Measurements from ENCODE around the gene DGKQ.
A peak's percentile ranks its signal among the peaks of the same experiment; 100 is the strongest.

Gene DGKQ

DNA sequence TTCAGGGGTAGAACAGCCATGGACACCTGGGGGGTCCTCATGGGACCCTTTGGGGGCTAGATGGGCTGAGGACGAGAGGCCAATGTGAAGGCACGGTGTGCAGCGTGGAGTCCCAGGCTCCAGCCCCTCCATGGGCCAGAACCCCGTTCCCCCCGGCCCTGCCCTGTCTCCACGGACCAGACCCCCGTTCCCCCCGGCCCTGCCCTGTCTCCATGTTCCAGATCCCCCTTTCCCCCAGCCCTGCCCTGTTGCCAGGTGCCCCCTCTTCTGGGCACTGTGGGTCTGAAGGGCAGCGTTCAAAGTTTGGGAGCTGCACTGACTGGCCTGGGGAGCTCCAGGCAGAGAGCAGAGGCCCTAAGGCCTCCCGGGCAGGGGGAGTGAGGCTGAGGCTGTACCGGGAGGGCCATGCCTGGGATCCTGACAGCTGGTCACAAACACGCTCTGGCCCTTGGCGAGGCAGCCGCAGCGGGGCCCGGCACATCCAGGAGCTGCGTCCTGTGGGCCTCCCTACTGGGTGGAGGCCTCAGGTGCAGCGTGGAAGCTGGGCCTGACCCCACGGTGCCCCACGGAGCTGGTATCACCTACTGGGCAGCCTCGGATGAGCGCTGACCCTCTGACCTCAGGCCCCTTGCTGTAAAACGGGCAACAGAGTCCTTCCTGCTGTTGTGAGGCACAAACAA is 8.9 kb downstream of the DGKQ start:
- intact Hi-C loops (cut with DNase I; ENCODE audit: low total_unique reads): no loop called here
- Histone ChIP-seq H3K27ac (no peak overlapping the region), H3K27me3 (peaks cover 0 to 7% of the 10 kb centered on the region in 2 donors), H3K36me3 (peaks cover 4 to 79% (median 51%) of the 10 kb centered on the region in 3 donors), H3K9me3 (no peaks in the 10 kb centered on the region), H3K4me3 (no peak overlapping the region), H3K4me1 (peaks cover 0 to 14% (median 8%) of the 10 kb centered on the region in 4 donors)
- peak in 1 of 2 donors; percentile 62 for DNase-seq
- TF ChIP-seq, protein P1, sequence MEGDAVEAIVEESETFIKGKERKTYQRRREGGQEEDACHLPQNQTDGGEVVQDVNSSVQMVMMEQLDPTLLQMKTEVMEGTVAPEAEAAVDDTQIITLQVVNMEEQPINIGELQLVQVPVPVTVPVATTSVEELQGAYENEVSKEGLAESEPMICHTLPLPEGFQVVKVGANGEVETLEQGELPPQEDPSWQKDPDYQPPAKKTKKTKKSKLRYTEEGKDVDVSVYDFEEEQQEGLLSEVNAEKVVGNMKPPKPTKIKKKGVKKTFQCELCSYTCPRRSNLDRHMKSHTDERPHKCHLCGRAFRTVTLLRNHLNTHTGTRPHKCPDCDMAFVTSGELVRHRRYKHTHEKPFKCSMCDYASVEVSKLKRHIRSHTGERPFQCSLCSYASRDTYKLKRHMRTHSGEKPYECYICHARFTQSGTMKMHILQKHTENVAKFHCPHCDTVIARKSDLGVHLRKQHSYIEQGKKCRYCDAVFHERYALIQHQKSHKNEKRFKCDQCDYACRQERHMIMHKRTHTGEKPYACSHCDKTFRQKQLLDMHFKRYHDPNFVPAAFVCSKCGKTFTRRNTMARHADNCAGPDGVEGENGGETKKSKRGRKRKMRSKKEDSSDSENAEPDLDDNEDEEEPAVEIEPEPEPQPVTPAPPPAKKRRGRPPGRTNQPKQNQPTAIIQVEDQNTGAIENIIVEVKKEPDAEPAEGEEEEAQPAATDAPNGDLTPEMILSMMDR (IDR thresholded peaks at IDR 0.05): no peak

DNA sequence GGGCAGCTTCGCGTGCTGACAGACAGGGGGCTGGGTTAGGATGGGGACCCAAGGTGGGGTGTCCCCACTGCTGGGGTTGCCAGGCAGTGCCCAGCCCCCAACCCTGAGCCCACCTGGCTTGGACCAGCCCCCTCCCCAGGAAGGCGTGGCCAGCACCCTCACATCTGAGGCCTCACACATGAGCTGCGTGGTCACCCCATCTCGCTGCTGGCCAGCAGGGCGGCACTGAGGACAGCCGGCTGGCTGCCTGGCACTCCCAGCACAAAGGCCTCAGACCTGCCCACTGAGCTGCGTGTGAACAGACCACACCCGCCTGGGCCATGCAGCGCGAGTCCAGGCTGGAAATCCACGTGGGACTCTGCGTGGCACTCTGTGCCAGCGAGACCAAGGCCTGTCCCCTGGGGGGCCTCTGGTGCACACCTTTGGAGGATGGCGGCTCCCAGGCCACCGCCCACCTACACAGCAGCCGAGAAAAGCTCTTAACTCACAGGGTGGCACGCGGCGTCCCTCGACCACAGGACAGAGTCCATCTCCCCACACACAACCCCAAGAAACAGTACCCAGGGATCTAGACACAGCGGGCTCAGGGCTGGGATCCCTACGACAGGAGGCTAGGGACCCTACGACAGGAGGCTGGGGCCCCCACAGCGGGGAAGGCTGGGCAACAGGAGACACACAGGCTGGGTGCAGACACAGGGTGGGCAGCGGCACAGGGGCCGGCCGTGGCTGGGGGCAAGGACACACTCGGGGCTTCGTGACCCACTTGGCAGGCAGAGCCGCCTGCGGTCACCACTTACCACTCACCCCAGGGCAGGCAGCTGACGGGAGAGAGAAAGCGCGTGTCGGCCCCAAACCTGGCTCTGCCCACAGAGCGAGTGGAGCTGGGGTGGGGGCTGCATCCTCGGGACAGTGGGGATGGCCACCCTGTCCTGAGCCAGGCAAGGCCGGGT is 9.8 kb downstream of the DGKQ start:
- H3K27me3 ChIP-seq: peaks cover 0 to 7% of the 10 kb centered on the region in 2 donors
- H3K4me3 ChIP-seq: no peak overlapping the region
- no peak overlapping the region for H3K27ac ChIP-seq
- intact Hi-C loops (cut with DNase I; ENCODE audit: low total_unique reads): no loop called here
- H3K4me1 ChIP-seq: peaks cover 0 to 12% (median 7%) of the 10 kb centered on the region in 4 donors
- DNase-seq: peak in 1 of 2 donors; percentile 61
- no peaks in the 10 kb centered on the region for H3K9me3 ChIP-seq
- TF ChIP-seq, protein P1 (IDR thresholded peaks at IDR 0.05): no peak
- peaks cover 4 to 89% (median 54%) of the 10 kb centered on the region in 3 donors for H3K36me3 ChIP-seq

DNA sequence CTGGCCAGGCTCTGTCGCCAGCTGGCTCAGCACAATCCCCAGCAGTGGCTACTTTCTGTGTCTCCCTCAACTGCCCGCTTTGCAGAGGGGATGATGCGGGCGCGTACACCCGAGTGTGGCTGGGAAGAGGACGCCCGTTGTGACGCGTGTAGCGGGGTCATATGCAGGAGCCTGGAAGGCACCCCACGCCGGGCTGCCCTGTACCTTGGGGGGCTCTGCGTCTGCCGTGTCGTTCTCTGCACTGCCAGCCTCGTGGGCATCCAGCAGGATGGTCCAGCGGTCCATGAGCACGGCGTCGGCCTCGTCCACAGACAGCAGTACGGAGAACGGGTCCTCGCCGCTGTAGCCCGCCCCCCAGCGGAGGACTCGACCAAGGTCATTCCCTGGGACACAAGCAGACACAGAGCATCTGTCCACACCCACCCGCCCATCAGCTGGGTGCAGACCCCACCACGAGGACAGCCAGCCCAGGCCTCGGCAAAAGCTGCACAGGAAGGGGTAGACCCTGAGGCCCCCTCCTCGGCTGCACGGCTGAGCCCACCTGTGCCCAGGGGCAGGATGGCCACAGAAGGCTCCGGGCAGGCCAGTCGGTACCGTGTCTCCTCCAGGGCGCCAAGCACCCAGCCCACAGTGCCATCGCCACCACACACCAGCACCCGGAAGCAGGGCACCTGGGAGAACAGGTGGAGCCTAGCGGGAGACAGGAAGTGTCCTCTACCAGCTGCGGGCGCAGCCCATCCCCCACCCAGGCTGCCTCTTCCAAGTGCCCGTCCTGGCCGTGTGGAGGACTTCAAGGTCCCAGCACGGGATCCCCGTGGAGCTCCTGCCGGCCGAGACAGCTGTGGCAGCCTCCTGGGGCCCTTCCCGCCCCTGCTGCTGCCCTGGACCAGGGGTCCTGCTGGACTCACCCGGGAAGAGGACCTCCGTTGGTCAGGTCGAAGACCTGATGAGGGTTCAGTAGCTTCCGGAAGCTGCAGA is 10.8 kb downstream of the DGKQ start:
- no peak overlapping the region for H3K4me3 ChIP-seq
- no peak overlapping the region for H3K27ac ChIP-seq
- H3K36me3 ChIP-seq: peaks cover 4 to 97% (median 61%) of the 10 kb centered on the region in 3 donors
- peaks cover 0 to 2% (median under 1%) of the 10 kb centered on the region in 4 donors for H3K4me1 ChIP-seq
- no peaks in the 10 kb centered on the region for H3K27me3 ChIP-seq
- DNase-seq: peak in 1 of 2 donors; percentile 63
- no peaks in the 10 kb centered on the region for H3K9me3 ChIP-seq
- TF ChIP-seq, protein P1 (IDR thresholded peaks at IDR 0.05): no peak
- intact Hi-C loops (cut with DNase I; ENCODE audit: low total_unique reads): no loop called here

DNA sequence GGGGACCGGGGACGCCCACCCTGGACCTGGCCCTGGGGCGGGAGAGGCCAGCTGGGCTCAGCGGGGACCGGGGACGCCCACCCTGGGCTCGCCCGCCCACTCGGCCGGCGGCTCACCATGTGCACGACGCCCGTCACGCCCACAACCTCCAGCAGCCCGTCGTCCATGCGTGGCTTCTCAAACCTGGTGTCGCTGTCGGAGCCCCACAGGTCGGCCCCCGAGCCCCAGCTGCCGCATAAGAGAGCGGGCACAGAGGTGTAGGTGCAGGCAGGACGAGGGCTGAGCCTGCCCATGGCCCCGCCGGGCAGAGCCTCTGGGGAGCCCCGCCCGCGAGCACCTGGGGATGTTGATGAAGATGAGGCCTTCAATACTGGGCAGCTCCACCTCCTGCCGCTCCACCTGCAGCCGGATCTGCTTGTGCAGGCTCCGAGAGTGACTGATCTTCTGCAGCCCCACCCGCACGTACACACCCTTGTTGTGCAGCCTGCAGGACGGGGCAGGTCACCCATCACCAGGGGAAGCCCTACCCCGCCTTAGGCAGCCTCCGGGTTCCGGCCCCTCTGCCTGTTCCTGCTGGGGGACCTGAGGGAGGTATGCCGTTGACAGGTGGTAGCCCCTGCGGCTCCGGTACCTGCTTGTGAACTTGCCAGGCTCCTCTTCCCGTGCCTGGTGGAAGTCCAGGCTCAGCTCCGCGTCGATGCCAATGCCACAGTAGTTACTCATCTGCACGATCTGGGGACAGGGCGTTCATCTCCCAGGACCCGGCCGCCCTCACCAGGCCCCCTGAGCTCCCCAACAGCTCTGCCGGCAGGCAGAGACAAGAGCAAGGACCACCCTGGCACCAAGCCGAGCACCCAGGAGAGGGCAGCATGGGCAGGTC is 11.8 kb downstream of the DGKQ start:
- no peak overlapping the region for H3K27ac ChIP-seq
- no peak overlapping the region for H3K4me3 ChIP-seq
- H3K36me3 ChIP-seq: peaks cover 4 to 97% (median 61%) of the 10 kb centered on the region in 3 donors
- intact Hi-C loops (cut with DNase I; ENCODE audit: low total_unique reads): no loop called here
- TF ChIP-seq, protein P1 (IDR thresholded peaks at IDR 0.05): no peak
- H3K27me3 ChIP-seq: no peaks in the 10 kb centered on the region
- DNase-seq: peak in 1 of 2 donors; percentile 62
- H3K4me1 ChIP-seq: no peaks in the 10 kb centered on the region
- H3K9me3 ChIP-seq: no peaks in the 10 kb centered on the region

Measured in tibial artery (tissue), 4 donors.